T47D (cell line): ENCODE results near the gene CAMKMT.

Experiments
- DNase-seq, 2 experiments: peaks; one replicate each; pipeline versions ENCODE4 v3.0.0 to v3.0.0-alpha.2; 2011 to 2012; ENCODE audit warnings: low read depth in 1 of 2, low spot score in 1 of 2
- JUND ChIP-seq: IDR thresholded peaks from 2 replicates; pipeline ENCODE4 v1.6.1; 2012; ENCODE audit warnings: low read depth
- in situ Hi-C: cut with HindIII; loops from 2 replicates; pipeline ENCODE4 v1.10.0; 2016; ENCODE audit warnings: low sequenced_read_pairs, low pct_unique_long_range_greater_than_20kb

The CAMKMT gene

DNA sequence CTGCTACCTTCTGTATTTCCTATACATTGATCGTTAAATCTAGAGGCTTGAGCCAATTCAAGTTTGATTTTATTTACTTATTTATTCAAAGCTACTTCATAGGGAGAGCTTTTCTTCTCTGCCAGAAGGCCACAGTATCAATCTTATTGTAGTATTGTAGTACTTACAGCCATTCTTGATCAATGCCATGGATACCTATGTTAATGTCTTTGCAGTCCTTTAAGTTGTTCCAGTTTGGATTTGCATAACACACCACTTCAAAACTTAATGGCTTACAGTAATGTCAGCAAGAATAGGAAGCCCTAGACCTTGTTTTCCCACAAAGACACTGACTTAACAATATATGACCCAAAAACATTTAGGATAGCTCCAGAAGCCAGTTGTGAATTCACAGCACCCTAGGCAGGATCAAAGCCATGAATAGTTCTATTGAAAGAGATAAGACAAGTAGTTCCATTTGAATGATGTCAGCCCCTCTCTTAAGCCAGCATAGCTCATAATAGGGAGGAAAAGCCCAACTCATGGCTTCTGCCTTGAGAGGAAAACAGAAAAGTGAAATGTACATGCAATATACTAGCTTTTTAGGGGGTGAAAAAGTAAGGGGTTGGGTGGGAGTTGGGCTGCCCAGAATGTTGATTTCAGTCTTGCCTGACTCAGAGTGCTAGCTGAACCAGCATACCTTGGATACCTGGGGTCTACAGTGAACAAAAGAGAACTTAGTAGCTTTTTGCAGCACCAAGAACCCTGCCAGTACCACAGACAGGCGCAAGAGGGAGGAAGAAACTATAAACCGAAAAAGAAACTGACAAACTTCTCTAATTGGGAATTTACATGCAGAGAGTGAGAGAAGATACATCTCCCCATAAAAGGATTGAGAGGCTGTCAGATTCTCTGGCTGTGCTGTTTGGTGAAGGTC is 101.4 kb downstream of the CAMKMT start:
- DNase-seq = no peak
- no peak for TF ChIP-seq JUND
- in situ Hi-C loops = no loop called here

DNA sequence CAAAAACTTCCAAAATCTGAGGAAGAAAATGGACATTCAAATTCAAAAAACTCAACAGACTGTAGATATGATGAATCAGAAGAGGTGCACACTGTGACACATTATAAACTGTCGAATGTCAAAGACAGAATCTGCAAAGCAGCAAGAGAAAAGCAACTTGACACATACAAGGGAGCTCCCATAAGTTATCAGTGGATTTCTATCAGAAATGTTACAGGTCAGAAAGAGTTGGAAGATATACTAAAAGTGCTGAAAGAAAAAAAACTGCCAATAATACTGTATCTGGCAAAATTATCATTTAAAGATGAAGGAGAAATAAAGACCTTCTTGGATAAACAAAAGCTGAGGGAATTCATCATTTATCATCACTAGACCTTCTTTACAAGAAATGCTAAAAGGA is 102.7 kb downstream of the CAMKMT start:
- in situ Hi-C loops = no loop called here

DNA sequence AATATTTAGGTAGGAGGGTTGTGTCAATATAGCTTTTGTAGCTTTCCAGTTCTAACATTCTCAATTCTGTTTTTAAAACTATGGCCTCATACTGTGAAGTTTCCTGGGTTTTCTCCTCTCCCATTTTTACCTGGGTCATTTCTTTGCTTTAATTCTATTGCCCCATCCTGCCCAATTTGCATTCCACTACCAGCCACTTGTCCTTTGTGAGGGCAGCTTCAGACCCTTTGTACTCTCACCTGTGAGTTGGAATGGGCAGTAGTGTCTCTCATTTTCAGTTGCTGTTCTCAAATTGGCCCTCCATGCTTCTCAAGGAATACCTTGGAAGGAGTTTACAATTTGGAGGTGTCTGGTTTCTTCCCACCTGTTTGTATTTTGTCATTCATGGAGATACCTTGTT is 108.4 kb downstream of the CAMKMT start:
- in situ Hi-C loops = no loop called here
- no peak for TF ChIP-seq JUND
- no peak for DNase-seq

More for the DNA sequence above, 102.7 kb downstream of the CAMKMT start:
- TF ChIP-seq JUND = no peak
- DNase-seq = no peak

DNA sequence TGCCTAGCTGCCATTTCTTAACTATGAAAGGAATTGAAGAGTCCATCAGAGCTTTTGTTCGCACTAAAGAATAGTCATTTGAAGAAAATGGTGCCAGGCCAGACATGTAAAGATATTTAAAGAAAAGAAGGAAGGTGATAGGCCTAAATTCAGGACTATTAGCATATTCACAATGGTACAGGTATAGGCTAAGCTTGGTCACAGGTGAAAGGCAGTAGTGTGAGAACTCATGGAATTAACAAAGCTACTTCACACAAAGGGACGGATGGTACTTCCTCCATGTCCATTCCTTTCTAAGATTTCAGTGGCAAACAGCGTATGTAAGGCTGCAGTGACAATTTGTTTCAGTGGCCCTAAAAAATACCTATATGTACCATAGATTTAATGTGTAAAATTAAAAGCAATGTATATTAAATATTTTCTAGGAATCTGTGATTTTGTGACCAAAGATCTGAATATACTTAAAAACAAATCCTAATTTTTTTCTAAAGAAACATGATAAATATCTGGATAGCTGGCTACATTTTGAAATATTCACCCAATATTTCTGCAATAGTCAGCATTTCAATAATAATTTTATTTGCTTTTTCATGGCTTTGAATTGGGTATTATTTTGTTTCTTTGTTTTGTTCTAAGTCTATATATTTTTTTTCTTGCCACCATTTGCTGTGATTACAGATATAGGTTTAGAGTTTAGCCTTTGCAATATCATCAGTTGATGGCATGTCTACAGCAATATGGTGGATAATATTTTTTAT is 116.1 kb downstream of the CAMKMT start:
- no peak for DNase-seq
- in situ Hi-C loops = no loop called here
- no peak for TF ChIP-seq JUND

DNA sequence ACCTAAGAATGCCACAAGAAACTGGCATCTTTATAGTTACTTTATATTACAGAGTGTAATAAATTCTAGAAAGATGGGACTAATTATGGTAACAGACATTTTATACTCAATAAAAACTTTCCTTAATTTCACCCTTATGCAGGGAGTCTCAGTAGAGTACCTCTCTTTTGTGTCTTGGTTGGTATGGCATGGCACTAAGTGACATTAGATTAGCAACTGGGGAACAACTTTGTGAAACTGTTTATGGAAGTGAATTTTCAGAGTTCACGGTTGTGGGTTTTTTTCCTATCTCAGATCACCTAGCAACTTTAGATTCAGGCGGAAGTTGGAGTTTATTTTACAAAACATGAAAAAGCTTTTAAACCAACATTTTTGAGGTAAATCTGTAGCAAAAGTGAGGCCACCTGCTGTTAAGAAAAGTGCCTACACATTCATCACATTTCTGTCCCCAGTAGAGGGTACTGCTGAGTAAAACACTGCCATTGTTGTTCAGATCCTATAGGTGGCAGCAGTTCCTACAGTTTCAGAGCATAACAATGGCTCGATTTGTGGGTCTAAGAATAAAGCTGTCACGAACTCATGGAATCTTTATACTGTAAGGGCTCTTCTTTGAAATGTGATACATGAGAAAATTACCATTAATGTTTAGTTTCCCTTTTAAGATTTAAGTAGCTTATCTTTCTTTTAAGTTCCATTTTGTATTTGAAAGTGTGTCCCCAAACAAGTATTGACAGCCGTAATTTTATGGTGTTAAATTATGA is 117.6 kb downstream of the CAMKMT start:
- no peak for TF ChIP-seq JUND
- in situ Hi-C loops = no loop called here

DNA sequence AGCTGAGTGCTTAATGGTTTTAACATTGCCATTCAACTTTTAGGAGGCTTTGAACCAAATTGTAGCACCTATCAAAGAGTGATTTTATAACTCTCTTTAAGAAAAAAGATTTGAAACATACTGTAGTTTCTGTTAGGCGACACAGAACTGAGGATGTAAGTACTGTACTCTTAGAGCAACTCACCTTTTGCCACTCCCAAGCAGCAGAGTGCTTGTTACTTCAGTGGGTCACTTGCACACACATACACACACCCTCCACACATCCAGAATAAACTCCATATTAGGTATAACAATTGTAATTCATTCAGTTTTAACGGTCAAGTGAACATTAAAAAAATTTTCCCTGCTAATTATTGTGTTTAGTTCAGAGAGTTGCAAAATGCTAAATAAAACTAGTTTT is 118.3 kb downstream of the CAMKMT start:
- in situ Hi-C loops = no loop called here
- no peak for TF ChIP-seq JUND
- no peak for DNase-seq

More for the DNA sequence above, 117.6 kb downstream of the CAMKMT start:
- peak; percentile 26 to 81 for DNase-seq

DNA sequence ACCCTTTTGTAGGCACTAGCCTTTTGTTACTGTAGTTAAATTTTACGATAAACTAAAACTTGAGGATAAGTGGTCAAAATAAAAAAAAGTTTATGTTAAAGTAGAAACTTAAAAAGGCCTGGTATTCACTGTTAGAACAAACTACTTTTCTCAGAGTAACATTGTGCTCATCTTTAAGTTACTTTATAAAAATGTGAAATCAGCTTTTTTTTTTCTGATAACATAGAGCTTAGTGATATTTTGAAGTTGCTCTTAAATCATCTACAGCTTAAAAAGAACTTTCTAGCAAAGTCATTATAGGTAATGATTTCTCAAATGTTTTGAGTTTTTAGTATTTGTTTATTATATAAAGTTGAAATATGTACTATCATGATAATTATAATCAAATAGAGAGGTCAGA is 125.3 kb downstream of the CAMKMT start:
- no peak for DNase-seq
- in situ Hi-C loops = no loop called here
- TF ChIP-seq JUND = no peak

DNA sequence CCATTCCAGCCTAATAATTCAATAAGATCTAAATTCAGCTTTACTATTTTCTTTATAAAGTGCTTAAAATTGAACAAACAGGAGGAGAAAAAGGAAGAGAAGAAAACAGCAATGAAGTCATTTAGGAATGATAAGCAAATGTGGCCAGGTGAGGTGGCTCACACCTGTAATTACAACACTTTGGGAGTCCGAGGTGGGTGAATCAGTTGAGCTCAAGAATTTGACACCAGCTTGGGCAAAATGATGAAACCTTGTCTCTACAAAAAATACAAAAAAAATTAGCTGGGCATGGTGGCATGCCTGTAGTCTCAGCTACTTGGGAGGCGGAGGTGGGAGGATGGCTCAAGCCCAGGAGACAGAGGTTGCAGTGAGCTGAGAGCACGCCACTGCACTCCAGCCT is 129.0 kb downstream of the CAMKMT start:
- in situ Hi-C loops = no loop called here
- no peak for DNase-seq
- TF ChIP-seq JUND = no peak

DNA sequence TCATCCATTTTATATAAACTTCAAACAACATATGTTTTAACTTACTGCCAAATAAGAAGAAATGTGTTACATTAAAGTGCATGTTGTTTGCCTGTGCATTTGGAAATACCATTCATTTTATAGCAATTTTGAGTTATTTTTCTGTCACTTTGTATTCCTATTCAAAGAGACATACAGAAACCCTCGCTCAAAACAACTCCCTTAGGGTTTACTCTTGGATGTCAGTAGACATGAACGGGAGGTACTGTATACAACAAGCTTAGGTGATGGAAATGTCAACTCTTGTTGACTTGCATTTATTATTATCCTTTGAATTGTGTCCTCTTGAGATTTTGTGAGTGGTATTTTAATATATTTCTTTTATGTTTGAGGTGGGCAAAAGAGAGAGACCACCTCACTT is 132.3 kb downstream of the CAMKMT start:
- no peak for TF ChIP-seq JUND
- in situ Hi-C loops = no loop called here
- DNase-seq = no peak

DNA sequence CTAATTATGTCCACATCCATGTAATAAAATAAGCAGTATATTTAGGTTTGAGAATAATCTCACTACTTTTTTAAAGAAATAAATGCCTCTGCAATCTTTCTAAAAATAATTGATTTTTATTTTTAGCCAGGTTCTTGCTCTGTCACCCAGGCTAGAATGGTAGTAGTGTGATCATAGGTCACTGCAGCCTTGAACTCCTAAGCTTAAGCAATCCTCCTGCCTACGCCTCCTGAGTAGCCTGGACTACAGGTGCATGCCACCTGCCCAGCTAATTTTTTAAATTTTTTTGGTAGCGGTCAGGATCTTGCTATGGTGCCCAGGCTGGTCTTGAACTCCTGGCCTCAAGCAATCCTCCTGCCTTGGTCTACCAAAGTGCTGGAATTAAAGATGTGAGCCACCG is 133.3 kb downstream of the CAMKMT start:
- no peak for DNase-seq
- in situ Hi-C loops = no loop called here
- TF ChIP-seq JUND = no peak

DNA sequence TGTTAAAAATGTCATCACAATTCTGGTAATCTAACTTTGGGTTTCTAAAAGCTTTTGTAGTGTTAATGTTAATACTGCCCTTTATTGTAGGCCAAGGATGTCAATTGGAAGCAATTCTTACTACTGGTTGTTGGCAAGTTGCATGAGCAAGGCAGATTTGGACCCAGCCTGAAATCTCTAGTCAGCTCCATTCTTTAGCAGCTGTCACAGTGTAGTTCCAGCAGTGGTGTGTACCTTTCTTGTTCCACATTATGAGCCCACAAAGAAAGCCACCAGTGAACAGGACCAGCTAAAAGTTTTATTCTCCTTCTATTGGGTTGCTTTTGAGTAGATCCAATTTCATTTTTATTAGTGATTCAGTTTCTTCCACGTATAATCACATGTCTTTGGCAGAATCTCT is 133.8 kb downstream of the CAMKMT start:
- in situ Hi-C loops = no loop called here
- no peak for TF ChIP-seq JUND
- DNase-seq = no peak

DNA sequence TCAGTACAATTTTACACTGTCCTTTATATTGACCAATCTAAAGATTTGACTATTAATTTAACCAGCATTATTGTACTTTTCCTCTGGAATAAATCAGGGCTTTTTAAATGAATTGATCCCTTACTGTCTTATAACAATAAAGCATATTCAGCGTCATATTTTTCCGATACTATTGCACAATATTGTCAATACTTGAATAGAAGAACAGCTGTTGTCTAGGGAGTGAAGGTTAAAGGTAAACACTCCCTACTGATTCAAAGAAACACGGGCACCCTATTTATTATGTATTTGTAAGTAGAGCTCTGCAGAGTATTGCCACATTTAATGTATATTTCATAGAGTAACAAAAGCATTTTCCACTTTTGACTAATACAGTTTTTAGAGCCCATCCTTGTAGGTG is 134.4 kb downstream of the CAMKMT start:
- in situ Hi-C loops = no loop called here
- DNase-seq = no peak
- TF ChIP-seq JUND = no peak
